H1 (cell line): ENCODE measurements around the gene NR3C2. TPM values are rescaled to one million over a fixed set of nuclear protein-coding genes. Genes with fewer than 3 reads are reported as not detected.
A peak's percentile ranks its signal among the peaks of the same experiment; 100 is the strongest.

Experiments used
- CTCF ChIA-PET: fragments of 300-600 bp; sonication (Branson Sonifier 250); formaldehyde crosslinking; loops from one replicate; lab custom pipeline; 2021; ENCODE audit not compliant: partially characterized antibody; lab: Charles Lee
- POLR2A ChIA-PET: fragments of 300-600 bp; sonication (Branson Sonifier 250); formaldehyde crosslinking; loops from one replicate; lab custom pipeline; 2021; ENCODE audit warnings: inconsistent platforms; ENCODE audit not compliant: partially characterized antibody; lab: Charles Lee
- DNase-seq, 2 experiments: peaks; one replicate each; pipeline versions ENCODE4 v3.0.0 to v3.0.0-alpha.2; 2010 to 2022; ENCODE audit warnings: low spot score in 2 of 2, low read depth in 1 of 2, mixed read lengths in 1 of 2
- FAIRE-seq: peaks from 2 replicates; lab custom pipeline; 2011; peaks lifted over from hg19 to GRCh38; lab: Jason Lieb, UNC
- H2AFZ ChIP-seq: 2 replicates; pipeline ENCODE4 v1.8.1; 2012; ENCODE audit warnings: low read length, inconsistent platforms
- H2AK5ac ChIP-seq: 2 replicates; pipeline ENCODE4 v1.6.1; 2013; ENCODE audit warnings: low read depth, low read length
- H2BK120ac ChIP-seq: replicated peaks from 2 replicates; pipeline ENCODE3; 2013; ENCODE audit warnings: low read depth, low read length, inconsistent platforms
- H2BK12ac ChIP-seq: 2 replicates; pipeline ENCODE4 v1.6.1; 2013; ENCODE audit warnings: low read depth, low read length
- H2BK15ac ChIP-seq: 2 replicates; pipeline ENCODE4 v1.6.1; 2013; ENCODE audit warnings: low read length
- H2BK20ac ChIP-seq: 2 replicates; pipeline ENCODE4 v1.6.1; 2013; ENCODE audit warnings: low read length
- H2BK5ac ChIP-seq: 2 replicates; pipeline ENCODE4 v1.6.1; 2013; ENCODE audit warnings: low read depth, low read length
- H3K14ac ChIP-seq: 2 replicates; pipeline ENCODE4 v1.6.1; 2013; ENCODE audit warnings: inconsistent platforms; ENCODE audit not compliant: insufficient read length
- H3K18ac ChIP-seq: 2 replicates; pipeline ENCODE4 v1.6.1; 2013; ENCODE audit warnings: low read length; ENCODE audit errors: extremely low read depth
- H3K23ac ChIP-seq: 2 replicates; pipeline ENCODE4 v1.6.1; 2013; ENCODE audit warnings: inconsistent platforms; ENCODE audit not compliant: insufficient read length
- H3K23me2 ChIP-seq: 2 replicates; pipeline ENCODE4 v1.6.1; 2013; ENCODE audit warnings: low read depth, low read length
- H3K27ac ChIP-seq: 2 replicates; pipeline ENCODE4 v1.6.1; 2011; ENCODE audit warnings: low read depth, low read length, inconsistent platforms
- H3K27me3 ChIP-seq, 4 experiments: replicated peaks in 1 of 4; 1 replicate in 1 of 4; 2 replicates in 3 of 4; pipeline versions ENCODE4 v1.6.1 to v1.8.1; 2011 to 2013; ENCODE audit warnings: low read length in 3 of 4, mild to moderate bottlenecking in 3 of 4, inconsistent platforms in 2 of 4, mixed read lengths in 2 of 4, moderate library complexity in 1 of 4; ENCODE audit not compliant: control insufficient read depth in 3 of 4, insufficient read depth in 3 of 4; ENCODE audit errors: extremely low read depth in 1 of 4
- H3K36me3 ChIP-seq, 4 experiments: 2 replicates each; pipeline versions ENCODE4 v1.6.1 to v1.8.1; 2011 to 2013; ENCODE audit warnings: mild to moderate bottlenecking in 4 of 4, low read length in 3 of 4, moderate library complexity in 2 of 4, control low read depth in 1 of 4, inconsistent platforms in 1 of 4; ENCODE audit not compliant: insufficient read depth in 4 of 4, control insufficient read depth in 2 of 4
- H3K4ac ChIP-seq: replicated peaks from 2 replicates; pipeline ENCODE3; 2013; ENCODE audit warnings: low read length, low read depth, mixed read lengths, inconsistent platforms; ENCODE audit not compliant: insufficient read length
- H3K4me1 ChIP-seq, 4 experiments: replicated peaks in 1 of 4; 1 replicate in 1 of 4; 2 replicates in 3 of 4; pipeline versions ENCODE4 v1.6.1 to v1.8.1; 2011 to 2013; ENCODE audit warnings: low read length in 3 of 4, inconsistent platforms in 2 of 4, mixed read lengths in 1 of 4; ENCODE audit not compliant: insufficient read depth in 4 of 4, control insufficient read depth in 3 of 4
- H3K4me2 ChIP-seq, 2 experiments: 2 replicates each; pipeline versions ENCODE4 v1.6.1 to v1.8.1; 2011 to 2013; ENCODE audit warnings: low read depth in 2 of 2, low read length in 2 of 2, control low read depth in 1 of 2, inconsistent platforms in 1 of 2, mild to moderate bottlenecking in 1 of 2; ENCODE audit not compliant: insufficient read depth in 1 of 2
- H3K4me3 ChIP-seq, 4 experiments: fragments of 200-600, 300-600 bp in 1 of 4; sonication (generic), shearing (Covaris generic), sonication (Bioruptor Twin) in 1 of 4; 2 replicates each; pipeline versions ENCODE4 v1.5.1 to v1.8.1; 2011 to 2016; ENCODE audit warnings: low read length in 4 of 4, low read depth in 3 of 4, control low read depth in 2 of 4, inconsistent platforms in 2 of 4, mild to moderate bottlenecking in 2 of 4, mixed read lengths in 1 of 4, moderate library complexity in 1 of 4; ENCODE audit not compliant: insufficient read depth in 2 of 4; ENCODE audit errors: extremely low read depth in 1 of 4
- H3K56ac ChIP-seq: replicated peaks from 2 replicates; pipeline ENCODE3; 2013; ENCODE audit warnings: low read depth, mild to moderate bottlenecking, mixed read lengths, low read length, inconsistent platforms; ENCODE audit not compliant: insufficient read length
- H3K79me1 ChIP-seq: 2 replicates; pipeline ENCODE4 v1.6.1; 2013; ENCODE audit warnings: low read depth, low read length, control low read depth
- H3K79me2 ChIP-seq, 2 experiments: 2 replicates each; pipeline versions ENCODE4 v1.6.1 to v1.8.1; 2012 to 2013; ENCODE audit warnings: low read length in 2 of 2, mild to moderate bottlenecking in 2 of 2, inconsistent platforms in 1 of 2; ENCODE audit not compliant: insufficient read depth in 2 of 2, control insufficient read depth in 1 of 2
- H3K9ac ChIP-seq, 4 experiments: replicated peaks in 1 of 4; 1 replicate in 1 of 4; 2 replicates in 3 of 4; pipeline versions ENCODE4 v1.6.1 to v1.8.1; 2011 to 2013; ENCODE audit warnings: low read depth in 3 of 4, low read length in 3 of 4, control low read depth in 2 of 4, mild to moderate bottlenecking in 2 of 4, moderate library complexity in 2 of 4, inconsistent platforms in 1 of 4; ENCODE audit errors: extremely low read depth in 1 of 4
- H3K9me3 ChIP-seq, 2 experiments: 2 replicates each; pipeline versions ENCODE4 v1.6.1 to v1.8.1; 2012 to 2013; ENCODE audit warnings: mild to moderate bottlenecking in 2 of 2, moderate library complexity in 2 of 2, control low read depth in 1 of 2, inconsistent platforms in 1 of 2, low read depth in 1 of 2, low read length in 1 of 2, mixed read lengths in 1 of 2; ENCODE audit not compliant: insufficient read depth in 2 of 2
- H4K20me1 ChIP-seq, 2 experiments: replicated peaks in 1 of 2; 2 replicates each; pipeline versions ENCODE3 to v1.8.1; 2011 to 2013; ENCODE audit warnings: inconsistent platforms in 2 of 2, low read length in 2 of 2, mild to moderate bottlenecking in 1 of 2; ENCODE audit not compliant: insufficient read depth in 2 of 2, control insufficient read depth in 1 of 2
- H4K5ac ChIP-seq: 2 replicates; pipeline ENCODE4 v1.6.1; 2013; ENCODE audit warnings: low read length, low read depth, mixed read lengths, inconsistent platforms; ENCODE audit not compliant: insufficient read length
- H4K8ac ChIP-seq: 2 replicates; pipeline ENCODE4 v1.8.0; 2013; ENCODE audit warnings: mild to moderate bottlenecking, moderate library complexity, low read length, inconsistent platforms; ENCODE audit not compliant: insufficient read depth; ENCODE audit errors: extremely low read depth
- H4K91ac ChIP-seq: replicated peaks from 2 replicates; pipeline ENCODE3; 2013; ENCODE audit warnings: low read length, mixed read lengths, inconsistent platforms; ENCODE audit not compliant: insufficient read length
- BACH1 ChIP-seq: IDR thresholded peaks from 2 replicates; pipeline ENCODE4 v1.6.1; 2012; ENCODE audit warnings: low read length, improper control_type of control experiment
- CHD2 ChIP-seq: IDR thresholded peaks from 2 replicates; pipeline ENCODE4 v1.6.1; 2012; ENCODE audit warnings: low read length, improper control_type of control experiment
- GABPA ChIP-seq: IDR thresholded peaks from 2 replicates; pipeline ENCODE4 v1.6.1; 2011; ENCODE audit warnings: mild to moderate bottlenecking, low read length, moderate library complexity, borderline replicate concordance; ENCODE audit not compliant: insufficient read depth
- HDAC2 ChIP-seq, 2 experiments: fragments of 300-600 bp in 1 of 2; sonication (generic) in 1 of 2; IDR thresholded peaks; 2 replicates each; pipeline ENCODE4 v1.6.1; 2011 to 2012; ENCODE audit warnings: low read depth in 2 of 2, low read length in 2 of 2, mild to moderate bottlenecking in 2 of 2, moderate library complexity in 2 of 2, borderline replicate concordance in 1 of 2, inconsistent platforms in 1 of 2
- RFX5 ChIP-seq: IDR thresholded peaks from 2 replicates; pipeline ENCODE4 v1.6.1; 2011; ENCODE audit warnings: low read depth, low read length, improper control_type of control experiment, borderline replicate concordance
- SIX5 ChIP-seq: IDR thresholded peaks from 2 replicates; pipeline ENCODE4 v1.6.1; 2011; ENCODE audit warnings: mild to moderate bottlenecking, low read depth, low read length
- SRF ChIP-seq: IDR thresholded peaks from 2 replicates; pipeline ENCODE4 v1.6.1; 2011; ENCODE audit warnings: mild to moderate bottlenecking, low read depth, low read length, moderate library complexity
- TEAD4 ChIP-seq: IDR thresholded peaks from 2 replicates; pipeline ENCODE4 v1.6.1; 2012; ENCODE audit warnings: low read depth, low read length, inconsistent platforms, mixed read lengths
- WGBS, 2 experiments: shearing (Covaris generic) in 1 of 2; methylation state at CpG; one replicate each; pipeline versions ENCODE4 v1.1.6 to v1.1.7; 2013 to 2015; ENCODE audit warnings: low lambda C conversion rate in 2 of 2, mixed read lengths in 2 of 2, inconsistent platforms in 1 of 2, low coverage in 1 of 2, missing lambda C conversion rate in 1 of 2; ENCODE audit not compliant: insufficient replicate concordance in 2 of 2, insufficient coverage in 1 of 2, insufficient read length in 1 of 2; ENCODE audit errors: extremely low coverage in 1 of 2, missing lambda C conversion rate in 1 of 2; 5-methylcytosine and 5-hydroxymethylcytosine counted together
- long read RNA-seq, 2 experiments: library from RNA in 1 of 2; library from capped mRNA in 1 of 2; stranded (forward); transcript quantifications; one replicate each; pipeline ENCODE4 v2.0.0, GENCODE V29; 2021; ENCODE audit warnings: inconsistent platforms in 1 of 2
- polyA minus RNA-seq, 3 experiments: library from RNA; depleted of rRNA, polyadenylated mRNA; stranded (reverse); fragments of >200 nt; gene quantifications; 1 replicate in 2 of 3; 2 replicates in 1 of 3; pipeline ENCODE4 v1.2.3, GENCODE V29; 2011
- polyA plus RNA-seq, 7 experiments: library from polyadenylated mRNA; depleted of rRNA in 3 of 7; stranded (reverse) in 5 of 7; unstranded in 2 of 7; fragments of >200 nt in 5 of 7; fragments of 200-250 nt in 2 of 7; gene quantifications; 1 replicate in 5 of 7; 2 replicates in 1 of 7; 4 replicates in 1 of 7; pipeline versions ENCODE4 v1.2.1 to v1.2.3, GENCODE V29; 2011 to 2013; ENCODE audit warnings: missing spikeins in 2 of 7, mixed read lengths in 2 of 7
- total RNA-seq: library from RNA; stranded (reverse); fragmentation: NEBNext Ultra II Directional; extraction: Animal tissue kit (Norgen Biotek cat#: 25700); gene quantifications from 2 replicates; pipeline ENCODE4 v1.2.1, GENCODE V29; 2021
- TF ChIP-seq, protein P1 (sequence below): IDR thresholded peaks from 2 replicates; pipeline ENCODE4 v1.6.1; 2012; ENCODE audit warnings: inconsistent platforms

Gene NR3C2
- 3.0 and 3.9 TPM in 2 replicates for total RNA-seq
- 0.80 and 1.0 TPM in 2 replicates for polyA plus RNA-seq (2011; rRNA removed)
- 1.5 TPM for polyA plus RNA-seq (2011; cell fraction: cytosol; rRNA removed)
- polyA plus RNA-seq (2011; cell fraction: nucleus; rRNA removed): 2.2 TPM
- 0.61 to 2.4 TPM (median 0.78 TPM) in 4 replicates for polyA plus RNA-seq (2012, experiment 1 of 2)
- 0.05 TPM for polyA plus RNA-seq (2012, experiment 2 of 2)
- polyA plus RNA-seq (2013, experiment 1 of 2): 0.63 TPM
- 1.2 TPM for polyA plus RNA-seq (2013, experiment 2 of 2)
- polyA minus RNA-seq (2011; rRNA and poly(A)+ RNA removed): 8.8 and 9.2 TPM in 2 replicates
- 2.0 TPM for polyA minus RNA-seq (2011; cell fraction: cytosol; rRNA and poly(A)+ RNA removed)
- 21.3 TPM for polyA minus RNA-seq (2011; cell fraction: nucleus; rRNA and poly(A)+ RNA removed)
- long read RNA-seq, experiment 1: 0 reads
- long read RNA-seq, experiment 2: 0 reads

DNA sequence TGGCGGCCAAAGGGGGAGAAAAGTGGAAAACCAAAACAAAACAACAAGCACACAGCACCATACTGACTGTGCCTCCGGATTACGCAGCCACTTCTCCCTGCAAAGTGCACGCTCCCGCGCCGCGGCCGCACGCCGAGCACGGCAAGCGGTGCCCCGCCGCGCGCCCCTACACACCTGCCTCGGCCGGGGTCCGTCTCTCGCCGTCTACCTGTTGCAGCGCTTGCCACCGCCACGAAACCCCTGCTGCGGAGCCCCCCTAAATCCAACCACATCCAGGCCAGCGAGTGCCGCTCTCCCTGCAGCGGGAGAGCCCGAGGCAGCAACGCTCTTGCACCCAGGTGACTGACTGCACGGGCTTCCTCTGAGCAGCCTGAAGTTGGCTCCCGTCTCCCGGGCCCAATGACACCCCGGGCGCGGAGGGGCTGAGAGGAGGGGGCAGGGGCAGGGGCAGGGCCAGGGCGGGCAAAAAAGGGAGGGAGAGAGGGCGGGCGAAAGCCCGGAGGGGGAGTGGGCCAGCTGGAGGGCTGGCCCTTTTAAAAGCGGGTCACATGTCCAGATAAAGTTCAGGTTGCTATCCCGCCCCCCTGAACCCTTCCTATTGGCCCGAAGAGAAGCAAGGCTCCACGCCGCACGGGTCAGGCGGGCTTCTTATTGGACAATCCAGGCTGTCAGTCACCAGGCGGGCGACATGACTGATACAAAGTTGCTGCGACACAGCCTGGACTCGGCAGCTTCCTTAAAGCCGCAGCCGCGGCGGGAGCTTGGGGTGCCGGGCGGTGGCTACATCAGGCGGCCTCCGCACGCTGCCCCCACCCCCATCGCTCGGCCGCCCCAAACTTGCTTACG lies at the start of gene NR3C2:
Gene NR3C2, minus strand, starts transcription at position 429 of the 846 bp plus-strand sequence.
- Histone ChIP-seq H3K23ac (no peak within 1 kb of the TSS), H3K27ac (no peak within 1 kb of the TSS), H4K20me1 (no peaks in the 10 kb centered on the region), H2BK120ac (no peak within 1 kb of the TSS), H3K79me1 (no peaks in the 10 kb centered on the region), H4K91ac (peak within 1 kb of the TSS; percentile 65), H2AFZ (peak within 1 kb of the TSS; percentile 73), H3K79me2 (no peaks in the 10 kb centered on the region), H3K23me2 (peaks cover 29% of the 10 kb centered on the region), H3K56ac (no peak within 1 kb of the TSS), H2BK5ac (no peak within 1 kb of the TSS), H3K36me3 (no peaks in the 10 kb centered on the region), H3K4me1 (peaks cover 1 to 12% (median 2%) of the 10 kb centered on the region in 4 experiments; a peak in 6 of 7 replicates), H2BK12ac (0 out of 2 replicates have a peak within 1 kb of the TSS, but pooled peaks have one; percentile 60), H3K9me3 (no peaks in the 10 kb centered on the region), H3K4me2 (peak within 1 kb of the TSS; percentile 89 to 100), H4K8ac (peak within 1 kb of the TSS; percentile 39; the same call in 1 of the 2 replicates), H3K18ac (peak within 1 kb of the TSS; percentile 60), H3K4ac (no peak within 1 kb of the TSS), H4K5ac (peak within 1 kb of the TSS; percentile 67), H3K27me3 (peaks cover 8 to 32% (median 26%) of the 10 kb centered on the region in 4 experiments), H3K9ac (peak within 1 kb of the TSS in 3 of 4 experiments; percentile 48 to 60 (median 55); a peak in 6 of 7 replicates), H2BK20ac (no peak within 1 kb of the TSS; the same call in 1 of the 2 replicates), H3K4me3 (peak within 1 kb of the TSS; percentile 70 to 77 (median 74)), H2AK5ac (no peak within 1 kb of the TSS), H2BK15ac (no peak within 1 kb of the TSS), H3K14ac (no peak within 1 kb of the TSS)
- DNase-seq (peak; percentile 92 to 97), FAIRE-seq (peak; percentile 71)
- 1% methylated on average over 47 of the region's 65 CpGs; no CpG with 5 or more reads in 1 of the 2 experiments for WGBS, 2 experiments
- ChIA-PET POLR2A (interaction anchor here (0.8 kb wide), 1 partner anchor 262 kb away, joined by 3 read pairs; no protein-coding TSS in a partner anchor), CTCF (no interaction called here)
- TF ChIP-seq BACH1 (no peak), HDAC2 (IDR thresholded peaks at IDR 0.05; ENCODE audit: borderline replicate concordance in 1 of 2, low read depth in 2 of 2, low read length in 2 of 2) (peak in 1 of 2 experiments; percentile 70; a peak in 2 of 4 replicates), SIX5 (no peak), TEAD4 (no peak), RFX5 (no peak), CHD2 (peak; percentile 86), SRF (no peak), GABPA (no peak)
- TF ChIP-seq, protein P1, sequence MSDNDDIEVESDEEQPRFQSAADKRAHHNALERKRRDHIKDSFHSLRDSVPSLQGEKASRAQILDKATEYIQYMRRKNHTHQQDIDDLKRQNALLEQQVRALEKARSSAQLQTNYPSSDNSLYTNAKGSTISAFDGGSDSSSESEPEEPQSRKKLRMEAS: peak; percentile 57
